ENCODE data around the gene PTGR2.

The PTGR2 gene

GRCh38 chr14:73851567-73852382 is at the start of gene PTGR2:
TSS of gene PTGR2 (plus strand) at chr14:73851831. CDS start at chr14:73858863, 7,032 bp downstream.
- H3K9me3 Mint-ChIP-seq = no peaks in the 10 kb centered on the region

GRCh38 chr14:73802431-73803188 is 49.0 kb upstream of the PTGR2 start:
- Mint-ChIP-seq H3K9me3 (no peaks in the 10 kb centered on the region), H3K27me3 (no peaks in the 10 kb centered on the region), H3K4me3 (no peak overlapping the region), H3K36me3 (no peaks in the 10 kb centered on the region), H3K27ac (no peak overlapping the region), H3K4me1 (peaks cover 3% of the 10 kb centered on the region)
- ATAC-seq = no peak

More at GRCh38 chr14:73851567-73852382, at the start of gene PTGR2:
- ATAC-seq = peak; percentile 98
- Mint-ChIP-seq H3K27ac (peak within 1 kb of the TSS; percentile 95), H3K4me3 (peak within 1 kb of the TSS; percentile 91), H3K27me3 (no peaks in the 10 kb centered on the region), H3K36me3 (no peaks in the 10 kb centered on the region), H3K4me1 (peaks cover 22% of the 10 kb centered on the region)

GRCh38 chr14:73804636-73805035 is 47.0 kb upstream of the PTGR2 start:
- Mint-ChIP-seq H3K27me3 (no peaks in the 10 kb centered on the region), H3K9me3 (no peaks in the 10 kb centered on the region), H3K36me3 (no peaks in the 10 kb centered on the region), H3K4me3 (no peak overlapping the region), H3K27ac (no peak overlapping the region), H3K4me1 (no peaks in the 10 kb centered on the region)
- no peak for ATAC-seq

GRCh38 chr14:73807457-73807856 is 44.2 kb upstream of the PTGR2 start:
- peaks cover 17% of the 10 kb centered on the region for H3K4me1 Mint-ChIP-seq

GRCh38 chr14:73809391-73809790 is 42.2 kb upstream of the PTGR2 start:
- H3K9me3 Mint-ChIP-seq = no peaks in the 10 kb centered on the region
- H3K36me3 Mint-ChIP-seq = no peaks in the 10 kb centered on the region
- no peak overlapping the region for H3K4me3 Mint-ChIP-seq
- no peak for ATAC-seq
- H3K27me3 Mint-ChIP-seq = no peaks in the 10 kb centered on the region
- peaks cover 23% of the 10 kb centered on the region for H3K4me1 Mint-ChIP-seq
- peak overlapping the region; percentile 42 for H3K27ac Mint-ChIP-seq

More at GRCh38 chr14:73807457-73807856, 44.2 kb upstream of the PTGR2 start:
- no peaks in the 10 kb centered on the region for H3K9me3 Mint-ChIP-seq
- no peak for ATAC-seq
- H3K27ac Mint-ChIP-seq = no peak overlapping the region
- no peaks in the 10 kb centered on the region for H3K27me3 Mint-ChIP-seq
- H3K4me3 Mint-ChIP-seq = no peak overlapping the region
- no peaks in the 10 kb centered on the region for H3K36me3 Mint-ChIP-seq

- Mint-ChIP-seq H3K4me3 (peak overlapping the region; percentile 14), H3K27ac (peak overlapping the region; percentile 54), H3K27me3 (no peaks in the 10 kb centered on the region), H3K4me1 (peaks cover 25% of the 10 kb centered on the region), H3K9me3 (no peaks in the 10 kb centered on the region), H3K36me3 (no peaks in the 10 kb centered on the region)
- peak; percentile 89 for ATAC-seq
Measured at GRCh38 chr14:73810478-73811163, 41.0 kb upstream of the PTGR2 start.

- Mint-ChIP-seq H3K27me3 (no peaks in the 10 kb centered on the region), H3K4me1 (peaks cover 25% of the 10 kb centered on the region), H3K4me3 (peak overlapping the region; percentile 14), H3K27ac (peak overlapping the region; percentile 54), H3K36me3 (no peaks in the 10 kb centered on the region), H3K9me3 (no peaks in the 10 kb centered on the region)
- peak; percentile 34 for ATAC-seq
Measured at GRCh38 chr14:73811164-73811503, 40.5 kb upstream of the PTGR2 start.

- Mint-ChIP-seq H3K4me1 (peaks cover 25% of the 10 kb centered on the region), H3K9me3 (no peaks in the 10 kb centered on the region), H3K27ac (peak overlapping the region; percentile 46), H3K36me3 (no peaks in the 10 kb centered on the region), H3K27me3 (no peaks in the 10 kb centered on the region), H3K4me3 (no peak overlapping the region)
- peak; percentile 72 for ATAC-seq
Measured at GRCh38 chr14:73814153-73814552, 37.5 kb upstream of the PTGR2 start.

GRCh38 chr14:73815849-73816248 is 35.8 kb upstream of the PTGR2 start:
- ATAC-seq = no peak
- Mint-ChIP-seq H3K36me3 (no peaks in the 10 kb centered on the region), H3K9me3 (no peaks in the 10 kb centered on the region), H3K4me3 (no peak overlapping the region), H3K27ac (peak overlapping the region; percentile 51), H3K27me3 (no peaks in the 10 kb centered on the region), H3K4me1 (peaks cover 17% of the 10 kb centered on the region)

GRCh38 chr14:73816393-73816816 is 35.2 kb upstream of the PTGR2 start:
- no peaks in the 10 kb centered on the region for H3K27me3 Mint-ChIP-seq
- no peak overlapping the region for H3K4me3 Mint-ChIP-seq
- H3K27ac Mint-ChIP-seq = peak overlapping the region; percentile 51
- no peaks in the 10 kb centered on the region for H3K36me3 Mint-ChIP-seq
- H3K9me3 Mint-ChIP-seq = no peaks in the 10 kb centered on the region
- no peak for ATAC-seq
- peaks cover 12% of the 10 kb centered on the region for H3K4me1 Mint-ChIP-seq

- Mint-ChIP-seq H3K9me3 (no peaks in the 10 kb centered on the region), H3K27me3 (no peaks in the 10 kb centered on the region), H3K27ac (no peak overlapping the region), H3K4me3 (no peak overlapping the region), H3K36me3 (no peaks in the 10 kb centered on the region), H3K4me1 (peaks cover 8% of the 10 kb centered on the region)
- no peak for ATAC-seq
Measured at GRCh38 chr14:73817020-73817655, 34.5 kb upstream of the PTGR2 start.

- Mint-ChIP-seq H3K36me3 (no peaks in the 10 kb centered on the region), H3K27ac (no peak overlapping the region), H3K4me1 (peaks cover 8% of the 10 kb centered on the region), H3K27me3 (no peaks in the 10 kb centered on the region), H3K9me3 (no peaks in the 10 kb centered on the region), H3K4me3 (no peak overlapping the region)
- no peak for ATAC-seq
Measured at GRCh38 chr14:73818821-73819220, 32.8 kb upstream of the PTGR2 start.

- Mint-ChIP-seq H3K9me3 (no peaks in the 10 kb centered on the region), H3K4me1 (peaks cover 3% of the 10 kb centered on the region), H3K4me3 (no peak overlapping the region), H3K36me3 (no peaks in the 10 kb centered on the region), H3K27ac (no peak overlapping the region), H3K27me3 (no peaks in the 10 kb centered on the region)
- no peak for ATAC-seq
Measured at GRCh38 chr14:73820631-73821030, 31.0 kb upstream of the PTGR2 start.

GRCh38 chr14:73823339-73823885 is 28.2 kb upstream of the PTGR2 start:
- no peak overlapping the region for H3K4me3 Mint-ChIP-seq
- ATAC-seq = no peak
- peaks cover 6% of the 10 kb centered on the region for H3K4me1 Mint-ChIP-seq
- no peaks in the 10 kb centered on the region for H3K36me3 Mint-ChIP-seq
- H3K27ac Mint-ChIP-seq = peak overlapping the region; percentile 29
- H3K27me3 Mint-ChIP-seq = no peaks in the 10 kb centered on the region
- H3K9me3 Mint-ChIP-seq = no peaks in the 10 kb centered on the region

GRCh38 chr14:73824127-73824526 is 27.5 kb upstream of the PTGR2 start:
- H3K4me1 Mint-ChIP-seq = peaks cover 6% of the 10 kb centered on the region
- no peak for ATAC-seq
- no peak overlapping the region for H3K27ac Mint-ChIP-seq
- no peaks in the 10 kb centered on the region for H3K27me3 Mint-ChIP-seq
- no peak overlapping the region for H3K4me3 Mint-ChIP-seq
- no peaks in the 10 kb centered on the region for H3K36me3 Mint-ChIP-seq
- no peaks in the 10 kb centered on the region for H3K9me3 Mint-ChIP-seq
